Activated CD4-positive, alpha-beta T cell treated with anti-CD3 and anti-CD28 coated beads for 36 hours (primary cell): ENCODE results near the gene PDAP1. TPM values are rescaled to one million over a fixed set of nuclear protein-coding genes. Genes with fewer than 3 reads are reported as not detected.
"Not testable (repeated sequence)": the region's sequence is repeated elsewhere in the genome, so short reads cannot be mapped to it uniquely, and the experiment has no call there.

Experiments used
- ATAC-seq: fragments of 200-7000 bp; cut with Tn5 transposase; one replicate; pipeline ENCODE4 v1.10.0; 2021; ENCODE audit warnings: mild to moderate bottlenecking, moderate library complexity
- CTCF ChIA-PET: fragments of 350-600 bp; sonication (Branson Sonifier 250); formaldehyde crosslinking; loops from one replicate; lab custom pipeline; 2021; ENCODE audit warnings: antibody characterized with exemption; lab: Charles Lee
- POLR2A ChIA-PET: fragments of 350-600 bp; sonication (Branson Sonifier 250); formaldehyde crosslinking; loops from one replicate; lab custom pipeline; 2021; ENCODE audit warnings: antibody characterized with exemption, inconsistent platforms; lab: Charles Lee
- DNase-seq: peaks from one replicate; pipeline ENCODE4 v3.0.0-alpha.2; 2020
- H3K27ac Mint-ChIP-seq: one replicate; pipeline ENCODE4 v1.8.0; 2021; ENCODE audit warnings: mixed read lengths
- H3K27me3 Mint-ChIP-seq: one replicate; pipeline ENCODE4 v1.8.0; 2021; ENCODE audit warnings: mixed read lengths
- H3K36me3 Mint-ChIP-seq: one replicate; pipeline ENCODE4 v1.8.0; 2021; ENCODE audit warnings: low read depth, mixed read lengths
- H3K4me1 Mint-ChIP-seq: one replicate; pipeline ENCODE4 v1.8.0; 2021; ENCODE audit warnings: mixed read lengths
- H3K4me3 Mint-ChIP-seq: one replicate; pipeline ENCODE4 v1.8.0; 2021; ENCODE audit warnings: mild to moderate bottlenecking, moderate library complexity, mixed read lengths
- H3K9me3 Mint-ChIP-seq: one replicate; pipeline ENCODE4 v1.8.0; 2021; ENCODE audit warnings: low read depth, mixed read lengths
- intact Hi-C, 2 experiments: fragments of 100-400 bp; cut with DNase I in 1 of 2; cut with micrococcal nuclease in 1 of 2; formaldehyde crosslinking; loops; one replicate each; pipeline versions ENCODE4 v1.14.2 to v1.15.1; 2022 to 2024; cut with DNase I, micrococcal nuclease
- total RNA-seq, 2 experiments: library from RNA; stranded (reverse); gene quantifications; one replicate each; pipeline ENCODE4 v1.2.3, GENCODE V29; 2021

Gene PDAP1
- total RNA-seq, 2 experiments from 2014 or later = 171 TPM

DNA sequence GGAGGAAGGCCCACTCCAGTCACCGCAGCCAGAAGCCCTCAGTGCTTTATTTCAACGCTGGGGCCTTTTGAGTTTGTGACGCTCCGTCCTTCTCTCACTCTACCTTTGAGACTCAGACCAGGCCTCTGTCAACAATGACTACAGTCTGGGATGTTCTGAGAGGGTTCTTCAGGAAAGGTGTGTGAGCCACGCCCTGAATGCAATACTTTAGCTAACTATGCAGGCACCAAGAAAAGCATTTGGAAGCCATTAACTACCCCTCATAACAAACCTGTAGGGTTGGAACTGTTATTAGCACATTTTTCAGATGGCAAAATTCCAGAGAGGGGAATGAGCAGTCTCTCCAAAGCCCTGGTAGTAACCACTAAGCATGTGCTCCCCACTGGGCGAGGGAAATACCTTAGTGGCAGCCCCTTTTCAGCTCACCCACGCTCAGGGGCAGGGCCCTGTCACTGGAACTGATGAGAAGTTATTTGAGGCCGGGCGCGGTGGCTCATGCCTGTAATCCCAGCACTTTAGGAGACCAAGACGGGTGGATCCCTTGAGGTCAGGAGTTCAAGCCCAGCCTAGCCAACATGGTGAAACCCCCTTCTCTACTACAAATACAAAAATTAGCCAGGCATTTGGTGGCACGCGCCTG lies 39.5 kb downstream of the PDAP1 start:
- CTCF ChIA-PET = interaction anchor here (1.1 to 1.4 kb wide), 2 partner anchors 9 to 33 kb away, joined by 3 to 6 read pairs; no protein-coding TSS in a partner anchor
- intact Hi-C loops = no loop called here
- DNase-seq = no peak
- Mint-ChIP-seq H3K36me3 (peaks cover 22% of the 10 kb centered on the region), H3K27me3 (no peaks in the 10 kb centered on the region), H3K4me3 (no peak overlapping the region), H3K9me3 (no peaks in the 10 kb centered on the region), H3K27ac (no peak overlapping the region), H3K4me1 (peaks cover 2% of the 10 kb centered on the region)
- POLR2A ChIA-PET = interaction anchor here (0.6 kb wide), 1 partner anchor 38 kb away, joined by 3 read pairs; no protein-coding TSS in a partner anchor
- ATAC-seq = no peak

DNA sequence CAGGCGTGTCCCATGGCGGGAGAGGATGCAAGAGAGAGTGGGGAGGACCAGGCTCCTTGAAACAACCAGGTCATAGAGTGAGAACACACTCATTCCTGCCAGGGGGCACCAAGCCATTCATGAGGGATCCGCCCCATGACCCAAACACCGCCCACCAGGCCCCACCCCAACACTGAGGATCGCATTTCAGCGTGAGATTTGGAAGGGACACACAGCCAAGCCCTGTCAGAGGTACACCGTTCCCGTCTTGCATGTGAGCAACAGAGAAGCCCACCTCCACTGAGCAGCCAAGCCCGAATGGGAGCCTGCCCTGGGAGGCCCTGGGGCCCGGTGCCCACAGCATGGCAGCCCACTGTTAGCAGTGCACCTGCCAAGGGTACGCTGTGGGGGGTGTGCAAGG lies 41.8 kb downstream of the PDAP1 start:
- no peak overlapping the region for H3K4me3 Mint-ChIP-seq
- H3K4me1 Mint-ChIP-seq = no peaks in the 10 kb centered on the region
- ChIA-PET CTCF (interaction anchor here (0.8 kb wide), 1 partner anchor 41 kb away, joined by 3 read pairs; no protein-coding TSS in a partner anchor), POLR2A (no interaction called here)
- no peaks in the 10 kb centered on the region for H3K27me3 Mint-ChIP-seq
- DNase-seq (no peak), ATAC-seq (no peak)
- no peaks in the 10 kb centered on the region for H3K9me3 Mint-ChIP-seq
- H3K27ac Mint-ChIP-seq = no peak overlapping the region
- peaks cover 31% of the 10 kb centered on the region for H3K36me3 Mint-ChIP-seq
- intact Hi-C loops = no loop called here

GRCh38 chr7:99365318-99366141 lies 42.9 kb downstream of the PDAP1 start:
- Mint-ChIP-seq H3K4me3 (no peak overlapping the region), H3K27me3 (no peaks in the 10 kb centered on the region), H3K4me1 (no peaks in the 10 kb centered on the region), H3K36me3 (peaks cover 39% of the 10 kb centered on the region), H3K27ac (no peak overlapping the region), H3K9me3 (no peaks in the 10 kb centered on the region)
- ATAC-seq (peak; percentile 93), DNase-seq (peak; percentile 75)
- ChIA-PET CTCF (interaction anchor here (0.8 to 1.4 kb wide), 5 partner anchors 12 to 50 kb away, joined by 3 to 6 read pairs (median 4); no protein-coding TSS in a partner anchor), POLR2A (interaction anchor here (0.5 kb wide), 1 partner anchor 769 kb away, joined by 4 read pairs; no protein-coding TSS in a partner anchor)
- intact Hi-C loops = loop anchor here in 1 of 2 experiments (1.0 kb wide), 1 partner anchor 22 kb away; no protein-coding TSS in a partner anchor

DNA sequence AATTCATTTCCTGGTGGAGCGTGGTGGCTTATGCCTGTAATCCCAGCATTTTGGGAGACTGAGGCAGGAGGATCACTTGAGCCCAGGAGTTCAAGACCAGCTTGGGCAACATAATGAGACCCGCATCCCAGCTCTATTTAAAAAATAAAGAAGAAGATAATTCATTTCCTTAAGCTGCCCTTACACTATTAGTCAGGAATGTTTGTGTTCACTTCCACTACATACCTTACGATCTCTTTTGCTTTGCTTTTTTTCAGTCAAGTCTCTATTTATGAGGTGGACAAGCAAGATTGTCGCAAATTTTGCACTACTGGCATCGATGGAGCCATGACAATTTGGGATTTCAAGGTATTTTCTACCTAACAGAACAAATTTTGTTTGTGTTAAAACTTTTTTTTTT lies 45.1 kb downstream of the PDAP1 start:
- Mint-ChIP-seq H3K27me3 (no peaks in the 10 kb centered on the region), H3K4me1 (no peaks in the 10 kb centered on the region), H3K27ac (no peak overlapping the region), H3K9me3 (no peaks in the 10 kb centered on the region), H3K36me3 (peaks cover 43% of the 10 kb centered on the region), H3K4me3 (no peak overlapping the region)
- ATAC-seq = no peak
- ChIA-PET POLR2A (interaction anchor here (0.6 to 0.8 kb wide), 3 partner anchors 86 to 432 kb away, joined by 3 to 16 read pairs (median 5); no protein-coding TSS in a partner anchor), CTCF (no interaction called here)
- intact Hi-C loops = no loop called here
- DNase-seq = no peak

- ATAC-seq = no peak
- H3K4me1 Mint-ChIP-seq = no peaks in the 10 kb centered on the region
- H3K9me3 Mint-ChIP-seq = no peaks in the 10 kb centered on the region
- CTCF ChIA-PET = no interaction called here
- peaks cover 47% of the 10 kb centered on the region for H3K36me3 Mint-ChIP-seq
- no peaks in the 10 kb centered on the region for H3K27me3 Mint-ChIP-seq
- DNase-seq = no peak
- no peak overlapping the region for H3K4me3 Mint-ChIP-seq
- POLR2A ChIA-PET = interaction anchor here (0.6 to 0.8 kb wide), 2 partner anchors 86 to 88 kb away, joined by 3 to 16 read pairs; no protein-coding TSS in a partner anchor
- intact Hi-C loops = no loop called here
- no peak overlapping the region for H3K27ac Mint-ChIP-seq
These were observed 45.6 kb downstream of the PDAP1 start for GRCh38 chr7:99362801-99363200.

- intact Hi-C loops = no loop called here
- Mint-ChIP-seq H3K36me3 (peaks cover 41% of the 10 kb centered on the region), H3K27me3 (no peaks in the 10 kb centered on the region), H3K4me1 (no peaks in the 10 kb centered on the region), H3K4me3 (no peak overlapping the region), H3K9me3 (no peaks in the 10 kb centered on the region), H3K27ac (no peak overlapping the region)
- ChIA-PET POLR2A (no interaction called here), CTCF (interaction anchor here (0.6 to 0.8 kb wide), 3 partner anchors 9 to 56 kb away, joined by 3 to 5 read pairs (median 3); no protein-coding TSS in a partner anchor)
- DNase-seq = no peak
- no peak for ATAC-seq
These were observed 48.8 kb downstream of the PDAP1 start for GRCh38 chr7:99359465-99360154.

GRCh38 chr7:99358521-99358920 lies 49.9 kb downstream of the PDAP1 start:
- H3K4me3 Mint-ChIP-seq, H3K4me1 Mint-ChIP-seq, H3K27ac Mint-ChIP-seq, H3K9me3 Mint-ChIP-seq, POLR2A ChIA-PET, DNase-seq, H3K27me3 Mint-ChIP-seq, CTCF ChIA-PET, ATAC-seq, intact Hi-C loops: not testable (repeated sequence)
- H3K36me3 Mint-ChIP-seq = peaks cover 42% of the 10 kb centered on the region

DNA sequence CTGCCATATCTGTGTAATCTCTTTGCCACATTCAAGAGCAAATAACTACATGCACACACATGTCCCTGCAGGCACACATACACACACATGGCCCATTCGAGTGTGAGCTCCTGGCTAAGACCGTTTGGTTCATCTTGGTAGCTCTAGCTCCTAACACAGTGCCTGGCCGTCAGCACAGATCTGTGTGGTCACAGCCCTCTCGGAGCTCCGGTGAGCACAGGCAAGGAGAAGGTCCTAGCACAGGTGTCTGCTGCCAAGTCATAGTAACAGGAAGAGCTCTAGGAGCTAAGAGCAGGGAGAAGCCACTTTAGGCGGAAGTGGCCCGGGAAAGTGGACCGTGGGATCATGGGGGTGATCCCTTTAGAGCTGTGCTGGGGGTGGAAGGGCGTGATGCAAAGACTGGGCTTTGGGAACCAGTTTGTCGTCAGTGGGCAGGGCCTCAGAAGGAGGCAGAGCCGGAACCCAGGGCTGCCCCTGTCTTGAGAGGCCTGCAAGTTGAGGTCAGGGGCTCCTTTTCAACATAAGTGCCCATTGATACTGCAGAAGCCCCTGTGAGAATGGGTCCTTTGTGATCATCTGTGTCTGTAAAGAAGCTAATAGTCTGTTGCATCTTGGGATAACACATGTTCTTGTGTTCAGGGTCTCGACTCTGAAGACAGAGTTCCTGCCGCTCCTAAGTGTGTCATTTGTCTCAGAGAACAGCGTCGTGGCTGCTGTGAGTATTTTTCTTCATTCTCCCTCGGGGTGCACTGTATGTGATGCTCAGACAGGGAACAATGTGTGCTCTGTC lies 50.5 kb downstream of the PDAP1 start:
- intact Hi-C loops = no loop called here
- CTCF ChIA-PET = interaction anchor here (0.6 kb wide), 1 partner anchor 89 kb away, joined by 3 read pairs; no protein-coding TSS in a partner anchor
- Mint-ChIP-seq H3K27ac (no peak overlapping the region), H3K4me3 (no peak overlapping the region), H3K27me3 (no peaks in the 10 kb centered on the region), H3K4me1 (no peaks in the 10 kb centered on the region), H3K9me3 (no peaks in the 10 kb centered on the region), H3K36me3 (peaks cover 40% of the 10 kb centered on the region)
- DNase-seq (no peak), ATAC-seq (no peak)
- POLR2A ChIA-PET = no interaction called here

DNA sequence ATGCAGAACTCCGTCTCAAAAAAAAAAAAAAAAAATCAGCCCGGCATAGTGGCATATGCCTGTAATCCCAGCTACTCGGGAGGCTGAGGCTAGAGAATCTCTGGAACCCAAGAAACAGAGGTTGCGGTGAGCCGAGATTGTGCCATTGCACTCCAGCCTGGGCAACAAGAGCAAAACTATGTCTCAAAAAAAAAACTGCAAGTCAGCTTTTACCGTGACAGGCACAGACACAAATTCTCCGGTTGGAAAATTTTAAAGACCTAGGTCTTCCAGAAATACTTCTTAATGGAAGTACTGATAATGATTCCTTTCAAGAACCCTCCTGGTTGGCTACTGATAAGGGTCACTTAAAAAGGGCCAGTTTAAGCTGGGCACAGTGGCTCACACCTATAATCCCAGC lies 53.3 kb downstream of the PDAP1 start:
- no peak for ATAC-seq
- CTCF ChIA-PET = interaction anchor here (0.6 to 0.7 kb wide), 2 partner anchors 19 to 31 kb away, joined by 3 read pairs; no protein-coding TSS in a partner anchor
- Mint-ChIP-seq H3K27me3 (no peaks in the 10 kb centered on the region), H3K9me3 (no peaks in the 10 kb centered on the region), H3K27ac (no peak overlapping the region), H3K36me3 (peaks cover 34% of the 10 kb centered on the region), H3K4me1 (no peaks in the 10 kb centered on the region), H3K4me3 (no peak overlapping the region)
- intact Hi-C loops = no loop called here
- POLR2A ChIA-PET = interaction anchor here (0.7 kb wide), 1 partner anchor 7 kb away, joined by 3 read pairs; no protein-coding TSS in a partner anchor
- no peak for DNase-seq

DNA sequence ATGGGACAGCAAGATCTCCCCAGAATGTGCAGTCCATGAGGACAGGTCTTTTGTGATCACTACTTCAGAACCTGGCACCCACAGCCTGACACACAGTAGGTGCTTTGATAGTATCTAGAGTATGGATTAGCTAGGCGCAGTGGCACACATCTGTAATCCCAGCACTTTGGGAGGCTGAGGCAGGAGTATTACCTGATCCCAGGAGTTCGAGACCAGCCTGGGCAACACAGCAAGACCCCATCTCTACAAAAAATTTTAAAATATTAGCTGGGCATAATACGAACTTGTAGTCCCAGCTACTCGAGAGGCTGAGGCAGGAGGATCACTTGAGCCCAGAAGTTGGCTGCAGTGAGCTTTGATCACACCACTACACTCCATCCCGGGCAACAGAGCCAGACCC lies 56.1 kb downstream of the PDAP1 start:
- POLR2A ChIA-PET = no interaction called here
- no peak overlapping the region for H3K4me3 Mint-ChIP-seq
- no peak for ATAC-seq
- CTCF ChIA-PET = interaction anchor here (1.2 kb wide), 1 partner anchor 27 kb away, joined by 4 read pairs; no protein-coding TSS in a partner anchor
- H3K9me3 Mint-ChIP-seq = no peaks in the 10 kb centered on the region
- DNase-seq = no peak
- intact Hi-C loops = no loop called here
- H3K27ac Mint-ChIP-seq = no peak overlapping the region
- peaks cover 27% of the 10 kb centered on the region for H3K36me3 Mint-ChIP-seq
- H3K4me1 Mint-ChIP-seq = no peaks in the 10 kb centered on the region
- H3K27me3 Mint-ChIP-seq = no peaks in the 10 kb centered on the region
